HG02678 (cell line): ENCODE data around the gene ACTR8.
"Not testable (repeated sequence)": the region's sequence is repeated elsewhere in the genome, so short reads cannot be mapped to it uniquely, and the experiment has no call there.

Experiments
- ATAC-seq: cut with Tn5 transposase; IDR thresholded peaks from one replicate; pipeline ENCODE4 v1.9.1; 2021; ENCODE audit warnings: mild to moderate bottlenecking, moderate library complexity; ENCODE audit not compliant: unreplicated experiment

The ACTR8 gene

GRCh38 chr3:53881691-53882593, at the start of gene ACTR8:
TSS of gene ACTR8 (minus strand) at chr3:53882152. CDS start at chr3:53882101, 51 bp downstream.
- peak; percentile 81 for ATAC-seq

- ATAC-seq, result not testable (repeated sequence)
Observed at GRCh38 chr3:53927208-53927872, 45.4 kb upstream of the ACTR8 start.

- ATAC-seq, result no peak
Observed at GRCh38 chr3:53921296-53921695, 39.3 kb upstream of the ACTR8 start.

GRCh38 chr3:53919741-53920140, 37.8 kb upstream of the ACTR8 start:
- ATAC-seq, result no peak

GRCh38 chr3:53913401-53913800, 31.4 kb upstream of the ACTR8 start:
- ATAC-seq, result no peak

- ATAC-seq, result no peak
Observed at GRCh38 chr3:53902711-53903110, 20.8 kb upstream of the ACTR8 start.

- no peak for ATAC-seq
Observed at GRCh38 chr3:53902067-53902466, 20.1 kb upstream of the ACTR8 start.

GRCh38 chr3:53900666-53901331, 18.8 kb upstream of the ACTR8 start:
- ATAC-seq, result no peak

- ATAC-seq, result no peak
Observed at GRCh38 chr3:53899750-53900149, 17.8 kb upstream of the ACTR8 start.

GRCh38 chr3:53892286-53892637, 10.3 kb upstream of the ACTR8 start:
- ATAC-seq, result no peak

- peak; percentile 96 for ATAC-seq
Observed at GRCh38 chr3:53891497-53892285, 9.7 kb upstream of the ACTR8 start, which contains the start of gene SELENOK. TSS of gene SELENOK (minus strand) at chr3:53891859.

GRCh38 chr3:53890726-53891475, 8.9 kb upstream of the ACTR8 start:
- ATAC-seq, result no peak

- no peak for ATAC-seq
Observed at GRCh38 chr3:53888232-53888631, 6.3 kb upstream of the ACTR8 start.

- no peak for ATAC-seq
Observed at GRCh38 chr3:53887446-53887845, 5.5 kb upstream of the ACTR8 start.

GRCh38 chr3:53885239-53885638, 3.3 kb upstream of the ACTR8 start:
- no peak for ATAC-seq

- ATAC-seq, result no peak
Observed at GRCh38 chr3:53884623-53885022, 2.7 kb upstream of the ACTR8 start.

- no peak for ATAC-seq
Observed at GRCh38 chr3:53883008-53883407, 1.1 kb upstream of the ACTR8 start.

- no peak for ATAC-seq
Observed at GRCh38 chr3:53880396-53881345, 1.3 kb downstream of the ACTR8 start.
